ENCODE results near the gene FCN3. TPM values are rescaled to one million over a fixed set of nuclear protein-coding genes. Genes with fewer than 3 reads are reported as not detected.

Gene FCN3
- total and polyA plus RNA-seq, 2 donors (not counting 1 experiment from before 2014, with no cell fraction given), result not detected

DNA sequence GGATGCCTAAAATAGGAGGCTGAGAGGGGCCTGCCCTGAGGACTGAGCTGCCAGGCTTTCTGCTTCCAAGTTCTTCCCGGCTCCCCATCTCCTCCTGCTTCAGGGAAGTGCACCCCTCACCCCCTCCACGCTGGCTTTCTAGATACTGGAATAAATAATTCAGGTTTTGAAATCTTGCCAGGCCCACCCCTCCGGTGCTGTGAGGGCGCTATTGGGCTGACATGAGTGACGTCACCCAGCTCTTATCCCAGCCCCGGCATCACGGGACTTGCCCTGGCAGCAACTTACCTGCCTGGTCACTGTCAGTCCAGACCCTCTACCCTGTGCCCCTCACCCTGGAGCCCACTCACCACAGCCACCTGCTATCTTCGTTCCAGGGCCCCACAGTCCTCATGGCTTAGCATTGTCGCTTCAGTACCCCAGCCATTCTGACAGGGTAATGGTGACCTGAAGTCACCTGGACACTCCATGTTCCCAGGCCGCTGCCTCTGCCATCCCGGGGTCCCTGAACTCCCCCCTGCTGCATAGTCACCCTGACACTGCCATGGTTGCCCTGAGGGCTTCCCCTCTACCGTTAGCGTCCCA lies 17.0 kb upstream of the FCN3 start:
- Histone ChIP-seq H2AFZ (ENCODE audit: insufficient read depth, low read depth, low read length, poor library complexity, severe bottlenecking) (peak overlapping the region; percentile 75), H3K79me2 (ENCODE audit: control insufficient read depth, insufficient read depth, low read length) (no peaks in the 10 kb centered on the region), H3K4me3 (ENCODE audit: control extremely low read depth in 1 of 5, extremely low read depth in 1 of 5, insufficient read depth in 1 of 5, low read depth in 2 of 5, low read length in 4 of 5) (peak overlapping the region in 3 of 5 experiments; percentile 39 to 60 (median 59)), H3K4me2 (replicated peaks; ENCODE audit: low read depth, low read length, poor library complexity, severe bottlenecking) (peak overlapping the region; percentile 96), H3K27me3 (replicated peaks in 1 of 4; ENCODE audit: control extremely low read depth in 1 of 4, control insufficient read depth in 3 of 4, insufficient read depth in 4 of 4, low read length in 3 of 4) (no peaks in the 10 kb centered on the region), H4K20me1 (ENCODE audit: control insufficient read depth, insufficient read depth, low read length, poor library complexity, severe bottlenecking) (no peaks in the 10 kb centered on the region), H3K27ac (ENCODE audit: low read length in 2 of 2) (no peak overlapping the region), H3K9ac (ENCODE audit: low read length) (peak overlapping the region; percentile 52), H3K4me1 (ENCODE audit: control insufficient read depth in 2 of 2, insufficient read depth in 2 of 2, low read length in 2 of 2) (peaks cover 12 to 24% of the 10 kb centered on the region in 2 donors), H3K36me3 (replicated peaks in 1 of 2; ENCODE audit: control extremely low read depth in 1 of 2, control insufficient read depth in 1 of 2, extremely low read depth in 1 of 2, insufficient read depth in 2 of 2, low read length in 1 of 2) (no peaks in the 10 kb centered on the region), H3K9me3 (ENCODE audit: control extremely low read depth in 1 of 3, control insufficient read depth in 2 of 3, insufficient read depth in 1 of 3, low read length in 2 of 3) (no peaks in the 10 kb centered on the region)
- Mint-ChIP-seq H3K9me3 (ENCODE audit: insufficient read depth) (no peaks in the 10 kb centered on the region), H3K4me3 (peak overlapping the region; percentile 81), H3K27ac (peak overlapping the region; percentile 67), H3K27me3 (peaks cover 3% of the 10 kb centered on the region), H3K4me1 (peaks cover 22% of the 10 kb centered on the region)
- 11% methylated on average over 13 of the region's 13 CpGs for WGBS (ENCODE audit: insufficient coverage)
- TF ChIP-seq, protein P1, sequence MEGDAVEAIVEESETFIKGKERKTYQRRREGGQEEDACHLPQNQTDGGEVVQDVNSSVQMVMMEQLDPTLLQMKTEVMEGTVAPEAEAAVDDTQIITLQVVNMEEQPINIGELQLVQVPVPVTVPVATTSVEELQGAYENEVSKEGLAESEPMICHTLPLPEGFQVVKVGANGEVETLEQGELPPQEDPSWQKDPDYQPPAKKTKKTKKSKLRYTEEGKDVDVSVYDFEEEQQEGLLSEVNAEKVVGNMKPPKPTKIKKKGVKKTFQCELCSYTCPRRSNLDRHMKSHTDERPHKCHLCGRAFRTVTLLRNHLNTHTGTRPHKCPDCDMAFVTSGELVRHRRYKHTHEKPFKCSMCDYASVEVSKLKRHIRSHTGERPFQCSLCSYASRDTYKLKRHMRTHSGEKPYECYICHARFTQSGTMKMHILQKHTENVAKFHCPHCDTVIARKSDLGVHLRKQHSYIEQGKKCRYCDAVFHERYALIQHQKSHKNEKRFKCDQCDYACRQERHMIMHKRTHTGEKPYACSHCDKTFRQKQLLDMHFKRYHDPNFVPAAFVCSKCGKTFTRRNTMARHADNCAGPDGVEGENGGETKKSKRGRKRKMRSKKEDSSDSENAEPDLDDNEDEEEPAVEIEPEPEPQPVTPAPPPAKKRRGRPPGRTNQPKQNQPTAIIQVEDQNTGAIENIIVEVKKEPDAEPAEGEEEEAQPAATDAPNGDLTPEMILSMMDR (IDR thresholded peaks at IDR 0.05), result no peak
- TF ChIP-seq EZH2 (IDR thresholded peaks at IDR 0.05; ENCODE audit: borderline replicate concordance, insufficient read depth, low read depth, low read length, poor library complexity, severe bottlenecking), result no peak
- ATAC-seq (ENCODE audit: low read depth) (no peak), DNase-seq (peak; percentile 66)
- CTCF ChIA-PET, result interaction anchor here (0.7 to 9.4 kb wide), 23 partner anchors 10 to 394 kb away, joined by 3 to 297 read pairs (median 6); partner anchors contain the start of genes MAP3K6 and SYTL1
- POLR2A ChIA-PET, result no interaction called here
- intact Hi-C loops (cut with micrococcal nuclease), result loop anchor here (1.0 to 10.0 kb wide), 4 partner anchors 157 to 292 kb away; partner anchors contain the start of genes AHDC1 and WDTC1
